IPS DF 4.7 (cell line): Measurements from ENCODE around the gene FBXW9.
"Not testable (repeated sequence)": the region's sequence is repeated elsewhere in the genome, so short reads cannot be mapped to it uniquely, and the experiment has no call there.

ENCODE experiments used
- DNase-seq: peaks from one replicate; pipeline ENCODE4 v3.0.0-alpha.2; 2013; ENCODE audit warnings: low spot score; ENCODE audit errors: extremely low read depth

FBXW9 gene

DNA sequence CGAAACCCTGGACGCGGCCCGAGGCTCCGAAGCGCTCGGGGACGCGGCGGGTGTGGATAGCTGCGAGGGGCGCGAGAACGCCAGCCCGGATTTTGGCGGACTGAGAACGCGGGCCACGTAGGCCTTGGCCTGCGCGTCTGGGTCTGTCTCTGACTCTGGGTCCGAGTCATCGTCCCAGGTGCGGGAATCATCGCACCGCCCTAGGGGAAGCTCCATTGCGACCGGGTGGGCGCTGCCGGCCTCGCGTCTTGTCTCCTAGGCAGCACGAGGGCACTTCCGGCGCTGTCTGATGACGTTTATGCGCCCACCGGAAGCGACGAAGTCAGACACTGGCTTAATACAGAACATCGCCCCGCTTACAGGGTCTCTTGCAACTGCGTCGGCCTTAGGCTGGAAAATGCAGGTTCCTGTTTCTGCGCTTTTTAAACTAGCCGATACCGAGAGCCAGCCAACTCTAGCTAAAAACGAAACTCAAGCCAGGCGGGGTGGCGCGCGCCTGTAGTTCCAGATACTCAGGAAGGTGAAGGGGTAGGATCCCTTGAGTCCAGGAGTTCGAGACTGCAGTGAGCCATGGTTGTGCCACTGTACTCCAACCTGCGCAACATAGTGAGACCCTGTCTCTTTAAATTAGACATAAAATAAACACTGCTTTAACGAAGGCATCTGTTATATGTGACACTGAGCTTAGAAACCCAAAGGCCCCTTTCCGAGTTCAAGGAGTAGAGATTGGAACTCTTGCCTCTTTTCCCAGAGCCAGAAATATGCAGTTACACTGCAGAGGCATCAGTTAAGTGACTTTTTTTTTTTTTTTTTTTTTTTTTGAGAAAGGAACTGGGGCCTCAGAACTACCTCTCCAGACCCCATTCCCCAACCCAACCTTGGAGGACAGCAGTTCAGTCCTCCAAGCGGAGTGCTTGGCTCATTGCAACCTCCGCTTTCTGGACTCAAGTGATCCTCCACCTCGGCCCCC lies at the start of gene FBXW9:
Gene FBXW9, minus strand, starts transcription at position 266 of the 970 bp plus-strand sequence. Its CDS starts 50 bp downstream, at position 216.
- peak; percentile 78 for DNase-seq

DNA sequence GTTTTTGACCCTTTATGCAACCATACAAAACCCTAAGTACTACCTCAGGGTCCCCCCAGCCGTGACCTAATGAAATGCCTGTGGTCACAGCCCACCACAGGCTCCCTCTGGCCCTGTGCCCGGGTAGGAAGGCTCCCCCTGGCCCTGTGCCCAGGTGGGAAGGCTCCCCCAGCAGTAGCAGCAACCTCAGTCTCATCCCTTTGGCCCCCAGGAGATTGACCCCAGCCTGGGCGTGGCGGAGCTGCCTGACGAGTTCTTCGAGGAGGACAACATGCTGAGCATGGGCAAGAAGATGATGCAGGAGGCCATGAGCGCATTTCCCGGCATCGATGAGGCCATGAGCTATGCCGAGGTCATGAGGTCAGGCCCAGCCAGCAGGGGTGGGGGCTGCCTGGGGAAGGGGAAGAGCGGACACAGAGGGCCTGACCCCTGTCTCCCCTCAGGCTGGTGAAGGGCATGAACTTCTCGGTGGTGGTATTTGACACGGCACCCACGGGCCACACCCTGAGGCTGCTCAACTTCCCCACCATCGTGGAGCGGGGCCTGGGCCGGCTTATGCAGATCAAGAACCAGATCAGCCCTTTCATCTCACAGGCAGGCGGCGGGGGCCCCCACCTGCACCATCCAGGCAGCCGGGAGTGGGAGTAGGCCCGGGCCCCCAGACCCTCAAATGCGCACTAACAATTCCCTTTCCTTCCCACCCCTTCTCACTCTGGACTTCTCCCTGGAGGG lies 48.9 kb upstream of the FBXW9 start:
- no peak for DNase-seq

- no peak for DNase-seq
Measured at GRCh38 chr19:12737835-12738351, 41.5 kb upstream of the FBXW9 start.

- peak; percentile 100 for DNase-seq
Measured at GRCh38 chr19:12736995-12737834, 40.8 kb upstream of the FBXW9 start, which contains the start of gene GET3. GET3 (plus strand) TSS chr19:12737497; CDS start chr19:12737506, 9 bp downstream.

DNA sequence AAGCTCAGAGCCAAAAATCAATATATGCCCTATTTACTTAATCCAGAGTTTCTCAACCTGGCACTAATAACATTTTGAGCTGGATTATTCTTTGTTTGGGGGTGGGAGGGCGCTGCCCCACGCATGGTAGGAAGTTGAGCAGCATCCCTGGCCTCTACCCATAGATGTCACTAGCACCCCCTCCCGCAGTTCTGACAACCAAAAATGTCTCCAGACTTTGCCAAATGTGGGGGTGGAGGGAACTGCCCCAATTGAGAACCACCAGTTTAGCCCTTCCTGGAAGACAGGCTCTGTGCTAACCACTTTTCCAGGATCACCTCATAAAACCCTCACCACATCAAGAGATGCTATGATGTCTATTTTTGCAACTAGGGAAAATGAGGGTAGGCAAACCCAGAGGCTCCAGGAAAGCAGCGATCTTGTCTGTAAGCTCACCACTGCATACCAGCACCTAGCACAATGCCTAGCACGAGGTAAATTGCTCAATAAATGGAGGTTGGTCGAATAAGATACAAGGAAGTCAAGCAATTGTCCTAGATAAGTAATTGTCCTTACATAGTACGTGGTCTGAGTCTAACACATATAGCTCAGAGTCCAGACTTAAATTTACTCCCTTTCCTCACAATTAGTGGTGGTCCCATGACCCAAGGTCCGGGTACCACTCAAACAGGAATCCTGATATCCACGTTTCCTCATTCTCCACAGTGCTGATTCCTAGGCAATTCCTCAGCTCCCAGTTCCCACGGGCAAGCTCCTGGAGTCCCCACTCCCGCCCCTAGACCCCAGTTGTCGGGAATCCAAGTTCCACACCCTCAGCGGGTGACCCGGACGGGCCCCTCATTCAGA lies 37.2 kb upstream of the FBXW9 start:
- no peak for DNase-seq

GRCh38 chr19:12731337-12731736 lies 34.9 kb upstream of the FBXW9 start:
- DNase-seq, result no peak

DNA sequence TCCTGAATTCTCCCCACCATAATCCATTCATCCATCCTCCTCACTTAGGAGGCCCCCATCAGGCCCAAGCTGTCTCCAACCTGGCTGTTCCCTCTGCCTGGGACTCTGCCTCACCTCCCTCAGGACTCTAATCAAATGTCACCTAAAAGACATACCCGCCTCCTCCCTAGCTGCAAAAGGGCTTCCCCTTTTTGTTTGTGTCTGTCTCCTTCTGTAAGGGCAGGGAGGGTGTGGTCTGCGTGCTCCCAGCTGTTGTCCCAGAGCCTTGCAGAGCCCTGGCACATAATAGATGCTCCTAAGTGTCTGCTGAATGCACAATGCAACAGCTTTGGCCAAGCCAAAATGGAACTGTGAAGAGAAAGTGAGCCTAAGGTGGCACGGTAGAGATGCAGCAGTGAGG lies 33.6 kb upstream of the FBXW9 start:
- no peak for DNase-seq

DNA sequence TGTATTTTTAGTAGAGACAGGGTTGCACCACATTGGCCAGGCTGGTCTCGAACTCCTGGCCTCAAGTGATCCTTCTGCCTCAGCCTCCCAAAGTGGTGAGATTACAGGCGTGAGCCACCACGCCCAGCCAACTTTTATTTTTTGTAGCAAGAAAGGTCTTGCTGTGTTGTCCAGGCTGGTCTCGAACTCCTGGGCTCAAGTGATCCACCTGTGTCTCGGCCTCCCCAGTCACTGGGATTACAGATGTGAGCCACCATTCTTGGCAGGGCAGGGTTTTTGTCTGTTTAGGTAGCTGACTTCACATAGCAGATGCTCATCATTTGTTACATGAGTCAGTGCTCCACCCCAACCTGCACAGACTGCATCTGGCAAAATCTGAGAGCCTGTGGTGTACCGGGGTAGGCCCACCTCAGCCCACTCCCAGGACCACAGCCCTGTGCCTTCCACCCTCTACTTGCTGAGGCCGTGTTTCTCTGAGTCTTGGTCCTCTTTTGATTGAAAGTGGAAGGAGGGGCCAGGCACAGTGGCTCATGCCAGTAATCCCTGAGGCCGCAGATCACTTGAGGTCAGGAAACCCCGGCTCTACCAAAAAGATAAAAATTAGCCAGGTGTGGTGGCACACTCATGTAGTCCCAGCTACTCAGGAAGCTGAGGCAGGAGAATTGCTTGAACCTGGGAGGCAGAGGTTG lies 31.5 kb upstream of the FBXW9 start:
- DNase-seq, result no peak

DNA sequence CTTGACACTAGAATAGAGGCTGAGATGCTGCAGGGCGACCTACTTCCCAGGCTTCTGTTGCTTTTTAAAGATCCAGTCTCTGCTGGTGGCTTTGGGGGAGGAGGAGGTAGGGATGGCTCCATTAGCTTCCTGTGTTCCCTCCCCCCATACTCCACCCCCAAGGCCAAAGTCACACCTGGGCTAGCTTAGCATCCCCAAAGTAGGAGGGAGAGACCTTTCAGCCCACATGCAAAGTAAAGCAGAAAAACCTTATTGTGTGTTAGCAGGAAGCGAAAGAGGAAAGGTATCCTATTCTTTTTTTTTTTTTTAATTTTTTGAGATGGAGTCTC lies 30.5 kb upstream of the FBXW9 start:
- no peak for DNase-seq

- not testable (repeated sequence) for DNase-seq
Measured at GRCh38 chr19:12725612-12726011, 29.2 kb upstream of the FBXW9 start.

DNA sequence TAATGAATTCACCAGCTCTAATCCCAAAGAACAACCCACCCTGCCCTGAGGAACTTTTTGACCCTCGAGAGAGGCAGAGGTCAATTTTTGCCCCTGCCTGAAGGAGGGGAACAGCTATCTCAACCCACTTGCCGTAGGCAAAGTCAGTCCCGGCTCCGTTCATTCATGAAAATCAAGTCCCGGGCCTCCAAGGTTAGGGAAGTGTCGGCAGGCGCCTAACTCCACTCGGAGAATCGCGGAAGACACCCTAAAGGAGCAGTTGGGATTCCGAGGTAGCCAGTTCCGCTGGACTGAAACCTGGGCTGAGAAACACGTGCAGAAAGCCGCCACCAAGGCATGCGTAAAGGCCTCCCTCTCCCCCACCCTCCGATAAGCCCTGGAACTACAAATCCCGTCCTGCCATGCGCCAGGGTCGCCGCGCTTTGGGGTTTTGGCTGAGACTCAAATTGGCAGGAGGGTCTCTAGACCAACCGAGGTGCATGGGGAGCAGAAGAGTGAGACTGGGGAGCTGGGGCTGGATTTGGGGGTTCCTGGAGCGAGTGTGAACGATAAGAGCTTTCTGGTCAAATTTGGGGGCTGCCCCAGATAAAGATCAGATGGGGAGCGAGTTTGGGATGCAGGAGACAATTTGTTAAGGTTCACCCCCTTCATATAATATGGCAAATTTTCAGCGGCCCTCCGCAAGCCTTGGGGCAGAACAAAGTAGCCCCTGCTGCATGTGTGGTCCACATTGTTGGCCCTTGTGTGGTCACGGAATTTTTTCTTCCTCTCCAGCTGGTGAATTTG lies 27.4 kb upstream of the FBXW9 start, which contains the start of gene TNPO2:
Gene TNPO2, minus strand, starts transcription at position 292 of the 786 bp plus-strand sequence. CDS start 2,955 bp downstream, outside the sequence.
- no peak for DNase-seq

- DNase-seq, result no peak
Measured at GRCh38 chr19:12723381-12723640, 26.9 kb upstream of the FBXW9 start.

DNA sequence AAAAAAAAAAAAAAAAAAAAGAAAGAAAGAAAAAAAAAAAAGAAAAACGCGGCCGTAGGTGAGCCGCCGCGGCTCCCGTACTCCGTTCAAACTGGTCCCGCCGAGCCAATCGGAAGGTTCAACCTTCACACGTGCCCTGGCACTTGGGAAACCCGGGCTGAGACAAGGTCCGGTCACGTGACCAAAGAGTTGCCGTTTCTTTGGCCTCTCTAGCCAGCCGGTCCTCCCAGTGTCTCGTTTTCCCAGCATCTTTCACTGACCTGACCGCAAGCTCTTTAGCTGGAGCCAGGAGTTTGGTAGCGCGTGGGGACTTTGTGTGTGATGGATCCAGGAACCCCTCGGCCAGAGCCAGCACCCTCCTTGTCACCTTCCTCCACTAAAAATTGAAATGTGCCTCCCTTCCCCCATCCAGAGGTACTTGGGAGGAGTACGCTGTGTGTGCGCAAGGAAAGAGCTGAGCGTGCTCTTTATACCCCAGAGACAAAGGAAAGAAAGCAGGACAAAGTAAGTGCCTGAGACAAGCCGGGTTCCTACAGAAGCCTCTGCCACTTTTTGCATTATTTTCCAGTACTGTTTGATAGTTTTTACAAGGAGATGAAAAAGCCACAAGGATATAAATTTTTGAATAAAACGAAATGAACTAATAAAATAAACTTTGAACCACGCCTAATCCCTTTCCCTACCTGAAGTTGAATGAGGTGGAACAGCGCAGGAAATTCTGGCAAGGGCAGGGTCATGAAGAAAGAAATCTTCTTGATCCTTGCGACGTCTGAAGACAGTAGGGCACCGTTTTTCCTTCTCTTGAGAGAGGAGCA lies 26.3 kb upstream of the FBXW9 start:
- no peak for DNase-seq

GRCh38 chr19:12721656-12722565 lies 25.5 kb upstream of the FBXW9 start:
- no peak for DNase-seq

DNA sequence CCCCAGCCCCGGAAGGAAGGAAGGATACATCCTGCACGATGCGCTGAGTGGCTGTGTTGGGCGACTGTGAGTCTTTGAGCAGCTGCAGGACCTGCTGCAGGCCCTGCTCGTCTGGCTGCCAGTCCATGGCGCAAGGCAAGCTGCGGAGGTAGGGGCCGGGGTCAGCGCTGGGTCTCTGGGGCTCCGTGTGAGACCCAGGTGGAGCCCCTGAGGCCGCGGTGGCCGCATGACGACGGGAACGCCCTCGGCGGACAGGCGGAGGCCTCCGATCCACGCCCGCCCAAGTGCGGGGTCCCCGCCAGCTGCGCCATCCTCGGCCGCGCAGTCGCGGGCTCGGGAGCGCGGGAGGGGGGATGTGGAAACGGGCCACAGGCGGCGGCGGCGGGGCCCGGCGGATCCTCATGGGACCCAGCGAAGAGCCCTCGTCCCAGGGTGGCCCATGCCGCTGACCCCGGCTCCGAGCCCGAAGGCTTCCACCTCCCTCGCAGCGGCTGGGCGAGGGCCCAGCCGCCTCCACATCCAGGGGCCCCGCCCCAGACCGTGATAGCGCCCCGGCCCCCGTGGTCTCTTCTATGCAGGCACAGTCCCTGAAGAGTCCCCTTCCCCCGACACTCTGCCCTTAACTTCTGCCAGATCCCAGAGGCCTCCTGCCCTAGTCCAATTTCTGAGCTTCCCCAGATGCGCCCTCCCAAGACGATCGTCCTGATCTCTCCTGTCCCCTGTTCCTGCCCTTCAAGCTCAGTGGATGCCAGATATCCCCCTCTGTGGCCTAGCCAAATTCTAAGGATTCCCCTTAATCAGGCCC lies 24.6 kb upstream of the FBXW9 start:
- no peak for DNase-seq

- no peak for DNase-seq
Measured at GRCh38 chr19:12720296-12720695, 23.9 kb upstream of the FBXW9 start.
